Measurements from ENCODE around the gene FBXL17.

DNA sequence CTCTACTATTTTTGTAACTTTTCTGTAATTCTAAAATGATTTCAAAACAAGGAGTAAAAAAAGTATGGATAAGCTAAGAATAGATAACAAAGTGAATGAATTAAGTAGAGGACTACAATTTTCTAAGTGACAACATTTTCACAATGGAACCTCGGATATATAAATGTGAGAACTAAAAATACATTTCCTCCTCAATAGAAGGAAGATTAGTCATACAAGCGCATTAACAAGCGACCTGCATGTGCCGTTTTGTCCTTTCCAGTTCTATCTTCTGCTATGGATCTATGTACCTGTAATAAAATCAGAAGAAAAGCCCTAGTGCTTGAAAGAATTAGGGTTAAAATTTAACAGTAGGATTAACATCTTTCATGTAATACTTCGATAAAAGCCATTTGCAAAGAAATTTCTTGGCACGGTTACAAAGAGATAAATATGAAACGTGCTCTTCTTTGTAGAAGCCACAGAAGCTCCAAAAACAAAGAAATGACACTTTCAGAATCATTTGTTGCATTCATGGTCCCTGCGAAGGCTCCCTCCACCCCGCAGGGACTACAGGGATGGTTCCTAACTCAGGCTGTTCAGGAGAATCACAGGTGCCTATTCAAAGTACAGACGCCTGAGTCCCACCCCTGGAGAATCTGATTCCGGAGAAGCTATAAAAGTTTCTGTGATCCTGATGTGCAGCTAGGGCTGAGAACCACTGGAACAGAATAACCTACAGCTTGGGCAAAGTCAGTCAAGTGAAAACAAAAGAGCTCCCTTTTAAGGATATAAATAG is 494.5 kb downstream of the FBXL17 start:
- TF ChIP-seq, protein P1, sequence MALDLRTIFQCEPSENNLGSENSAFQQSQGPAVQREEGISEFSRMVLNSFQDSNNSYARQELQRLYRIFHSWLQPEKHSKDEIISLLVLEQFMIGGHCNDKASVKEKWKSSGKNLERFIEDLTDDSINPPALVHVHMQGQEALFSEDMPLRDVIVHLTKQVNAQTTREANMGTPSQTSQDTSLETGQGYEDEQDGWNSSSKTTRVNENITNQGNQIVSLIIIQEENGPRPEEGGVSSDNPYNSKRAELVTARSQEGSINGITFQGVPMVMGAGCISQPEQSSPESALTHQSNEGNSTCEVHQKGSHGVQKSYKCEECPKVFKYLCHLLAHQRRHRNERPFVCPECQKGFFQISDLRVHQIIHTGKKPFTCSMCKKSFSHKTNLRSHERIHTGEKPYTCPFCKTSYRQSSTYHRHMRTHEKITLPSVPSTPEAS (tag by site-specific recombination; IDR thresholded peaks at IDR 0.05) = no peak
- TF ChIP-seq ZFP3 (tag by site-specific recombination; IDR thresholded peaks at IDR 0.05; ENCODE audit: low read depth) = no peak
- TF ChIP-seq, protein P2, sequence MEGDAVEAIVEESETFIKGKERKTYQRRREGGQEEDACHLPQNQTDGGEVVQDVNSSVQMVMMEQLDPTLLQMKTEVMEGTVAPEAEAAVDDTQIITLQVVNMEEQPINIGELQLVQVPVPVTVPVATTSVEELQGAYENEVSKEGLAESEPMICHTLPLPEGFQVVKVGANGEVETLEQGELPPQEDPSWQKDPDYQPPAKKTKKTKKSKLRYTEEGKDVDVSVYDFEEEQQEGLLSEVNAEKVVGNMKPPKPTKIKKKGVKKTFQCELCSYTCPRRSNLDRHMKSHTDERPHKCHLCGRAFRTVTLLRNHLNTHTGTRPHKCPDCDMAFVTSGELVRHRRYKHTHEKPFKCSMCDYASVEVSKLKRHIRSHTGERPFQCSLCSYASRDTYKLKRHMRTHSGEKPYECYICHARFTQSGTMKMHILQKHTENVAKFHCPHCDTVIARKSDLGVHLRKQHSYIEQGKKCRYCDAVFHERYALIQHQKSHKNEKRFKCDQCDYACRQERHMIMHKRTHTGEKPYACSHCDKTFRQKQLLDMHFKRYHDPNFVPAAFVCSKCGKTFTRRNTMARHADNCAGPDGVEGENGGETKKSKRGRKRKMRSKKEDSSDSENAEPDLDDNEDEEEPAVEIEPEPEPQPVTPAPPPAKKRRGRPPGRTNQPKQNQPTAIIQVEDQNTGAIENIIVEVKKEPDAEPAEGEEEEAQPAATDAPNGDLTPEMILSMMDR (tag by site-specific recombination; IDR thresholded peaks at IDR 0.05) = no peak
- no peak for TF ChIP-seq ZNF707 (tag by site-specific recombination; IDR thresholded peaks at IDR 0.05)
- TF ChIP-seq, protein P3, sequence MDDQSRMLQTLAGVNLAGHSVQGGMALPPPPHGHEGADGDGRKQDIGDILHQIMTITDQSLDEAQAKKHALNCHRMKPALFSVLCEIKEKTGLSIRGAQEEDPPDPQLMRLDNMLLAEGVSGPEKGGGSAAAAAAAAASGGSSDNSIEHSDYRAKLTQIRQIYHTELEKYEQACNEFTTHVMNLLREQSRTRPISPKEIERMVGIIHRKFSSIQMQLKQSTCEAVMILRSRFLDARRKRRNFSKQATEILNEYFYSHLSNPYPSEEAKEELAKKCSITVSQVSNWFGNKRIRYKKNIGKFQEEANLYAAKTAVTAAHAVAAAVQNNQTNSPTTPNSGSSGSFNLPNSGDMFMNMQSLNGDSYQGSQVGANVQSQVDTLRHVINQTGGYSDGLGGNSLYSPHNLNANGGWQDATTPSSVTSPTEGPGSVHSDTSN (CRISPR knock-in tag; IDR thresholded peaks at IDR 0.05) = no peak
- TF ChIP-seq, protein P4, sequence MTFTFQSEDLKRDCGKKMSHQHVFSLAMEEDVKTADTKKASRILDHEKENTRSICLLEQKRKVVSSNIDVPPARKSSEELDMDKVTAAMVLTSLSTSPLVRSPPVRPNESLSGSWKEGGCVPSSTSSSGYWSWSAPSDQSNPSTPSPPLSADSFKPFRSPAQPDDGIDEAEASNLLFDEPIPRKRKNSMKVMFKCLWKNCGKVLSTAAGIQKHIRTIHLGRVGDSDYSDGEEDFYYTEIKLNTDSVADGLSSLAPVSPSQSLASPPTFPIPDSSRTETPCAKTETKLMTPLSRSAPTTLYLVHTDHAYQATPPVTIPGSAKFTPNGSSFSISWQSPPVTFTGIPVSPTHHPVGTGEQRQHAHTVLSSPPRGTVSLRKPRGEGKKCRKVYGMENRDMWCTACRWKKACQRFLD (tag by site-specific recombination; IDR thresholded peaks at IDR 0.05) = no peak
- no peak for TF ChIP-seq RBAK (tag by site-specific recombination; IDR thresholded peaks at IDR 0.05)
- no peak for TF ChIP-seq ZNF501 (tag by site-specific recombination; IDR thresholded peaks at IDR 0.05)
- TF ChIP-seq ZNF174 (tag by site-specific recombination; IDR thresholded peaks at IDR 0.05) = no peak
- no peak for TF ChIP-seq ZBTB7A (tag by site-specific recombination; IDR thresholded peaks at IDR 0.05; ENCODE audit: low read depth)
- no peak for TF ChIP-seq HOXA7 (CRISPR knock-in tag; IDR thresholded peaks at IDR 0.05; ENCODE audit: borderline replicate concordance)
- no peak for TF ChIP-seq ZNF311 (tag by site-specific recombination; IDR thresholded peaks at IDR 0.05; ENCODE audit: borderline replicate concordance)
